NCI-H1105 (cell line): ENCODE measurements around the gene IFNA4.

ENCODE experiments used
- DNase-seq: peaks from one replicate; lab custom pipeline; 2025; lab: John Stamatoyannopoulos, UW

IFNA4 gene

DNA sequence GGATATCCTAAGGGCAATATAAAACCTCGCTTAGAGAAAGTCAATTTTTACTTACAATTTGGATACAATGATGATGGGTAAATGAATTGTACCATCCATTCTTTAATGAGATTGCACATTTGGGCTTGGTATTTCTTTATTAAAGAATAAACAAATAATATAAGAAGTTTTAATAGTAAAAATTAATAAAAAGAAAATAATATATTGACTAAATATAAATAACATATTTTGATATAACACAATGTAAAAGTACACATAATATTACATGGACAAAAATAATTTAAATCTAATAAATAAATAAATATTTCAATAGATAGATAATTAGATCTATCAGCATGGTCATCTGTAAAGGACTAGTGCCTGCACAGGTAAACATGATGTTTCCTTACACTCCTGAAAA, 21.9 kb downstream of the IFNA4 start:
- DNase-seq, result no peak

DNA sequence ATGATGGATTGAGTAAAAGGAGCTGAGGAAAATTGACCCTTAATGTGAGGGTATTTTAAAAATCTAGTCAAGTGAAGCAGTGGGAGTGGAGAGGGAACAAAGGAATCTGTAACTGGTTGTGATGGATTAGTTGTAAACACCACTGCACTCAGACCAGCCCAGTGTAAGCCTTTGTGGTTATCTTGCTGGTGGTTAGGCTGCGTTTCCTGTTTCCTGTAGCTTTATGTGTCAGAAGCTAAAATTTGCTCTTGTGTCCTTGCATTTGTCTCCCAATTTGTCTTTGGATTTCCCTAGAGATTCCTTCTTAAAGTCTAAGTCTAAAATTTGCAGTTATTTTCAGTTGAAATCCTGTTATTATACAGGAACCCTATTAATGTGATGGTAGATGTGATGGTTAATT, 27.2 kb downstream of the IFNA4 start:
- DNase-seq, result no peak

DNA sequence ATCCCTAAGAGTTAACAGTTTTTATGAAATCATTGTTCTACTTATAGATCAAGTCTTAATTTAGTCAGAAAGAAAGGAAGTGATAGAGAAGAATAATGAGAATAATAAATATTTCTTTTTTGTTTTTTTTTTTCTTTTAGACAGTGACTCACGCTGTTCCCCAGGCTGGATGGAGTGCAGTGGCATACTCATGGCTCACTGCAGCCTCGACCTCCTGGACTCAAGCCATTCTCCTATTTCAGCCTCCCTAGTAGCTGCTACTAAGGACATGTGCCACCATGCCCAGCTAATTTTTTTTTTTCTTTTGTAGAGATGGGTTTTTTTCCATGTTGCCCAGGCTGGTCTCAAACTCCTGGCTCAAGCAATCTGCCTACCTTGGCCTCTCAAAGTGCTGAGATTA, 31.9 kb downstream of the IFNA4 start:
- no peak for DNase-seq

DNA sequence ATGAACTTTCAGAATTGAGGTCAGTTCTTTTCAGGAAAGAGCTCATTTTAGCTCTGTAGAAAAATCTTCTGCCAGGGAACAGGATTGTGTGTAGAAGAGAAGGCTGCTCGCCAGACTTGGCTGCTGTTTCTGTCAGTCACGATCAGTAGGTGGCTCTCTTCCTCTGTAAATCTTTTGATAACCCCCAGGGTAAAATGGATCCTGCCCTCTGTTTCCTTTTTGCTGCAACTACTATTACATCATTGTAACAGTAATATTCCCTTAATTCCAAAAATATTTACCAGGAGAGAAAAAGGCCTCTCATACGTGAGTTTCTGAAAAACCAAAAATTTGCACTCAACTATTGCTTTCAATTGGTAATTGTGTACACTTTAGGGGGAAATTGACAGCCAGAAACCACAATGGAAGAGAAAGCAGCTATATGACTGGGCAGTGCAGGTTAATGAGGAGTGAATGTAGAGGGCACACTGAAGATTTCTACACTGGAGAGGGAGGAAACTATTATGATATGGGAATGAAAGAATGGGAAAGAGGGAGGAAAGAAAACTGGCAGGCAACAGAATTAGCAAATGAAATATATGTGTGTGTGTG, 33.3 kb downstream of the IFNA4 start:
- DNase-seq, result no peak

DNA sequence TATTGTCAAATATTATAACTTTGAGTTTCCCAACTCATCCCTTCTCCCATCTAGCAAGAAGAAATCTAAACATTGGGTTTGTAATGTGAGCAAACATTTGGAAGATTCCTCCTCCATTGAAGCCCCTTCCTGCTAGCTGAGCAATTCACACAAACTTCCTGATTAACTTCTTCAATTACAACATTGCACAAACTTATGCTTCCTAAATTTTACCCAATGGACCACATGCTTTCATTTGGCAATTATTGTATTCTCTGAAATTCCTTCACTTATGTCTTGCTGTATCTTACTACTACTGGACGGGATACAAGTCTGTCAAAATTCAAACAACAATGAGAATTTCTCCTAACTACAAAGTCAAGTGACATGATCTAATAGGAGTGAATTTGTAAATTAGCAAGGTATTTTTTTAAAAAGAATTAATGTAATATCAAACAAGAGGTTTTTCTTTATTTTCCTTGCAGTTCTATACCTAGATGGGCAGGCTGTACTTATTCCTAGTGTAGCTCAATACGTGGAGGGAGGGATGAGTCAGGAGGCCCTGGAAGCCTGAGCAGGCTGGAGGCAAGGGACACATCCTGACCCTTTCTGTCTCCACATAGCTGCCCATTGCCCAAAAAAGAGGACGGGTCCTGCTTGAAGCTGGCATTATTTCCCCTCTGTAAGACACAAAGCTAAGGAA, 33.9 kb downstream of the IFNA4 start:
- no peak for DNase-seq

DNA sequence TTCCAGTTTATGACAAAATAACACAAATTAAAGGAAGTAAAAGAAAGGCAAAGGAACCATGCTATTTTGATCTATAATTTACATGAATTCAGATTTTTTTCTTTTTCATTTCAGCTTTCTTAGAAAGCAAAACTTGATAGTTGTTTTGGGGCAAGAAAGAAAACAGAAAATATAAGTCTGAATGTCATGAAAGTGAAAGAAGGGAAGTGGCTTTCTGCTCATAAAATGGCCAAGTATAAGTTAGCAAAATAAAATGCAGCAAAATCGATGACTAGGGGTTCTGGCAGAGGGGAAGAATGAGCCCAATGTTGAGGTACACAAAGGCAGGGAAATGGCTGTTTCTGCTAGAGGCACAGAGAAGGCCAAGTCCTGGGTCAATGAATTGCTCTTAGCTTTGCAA, 42.8 kb downstream of the IFNA4 start:
- no peak for DNase-seq

DNA sequence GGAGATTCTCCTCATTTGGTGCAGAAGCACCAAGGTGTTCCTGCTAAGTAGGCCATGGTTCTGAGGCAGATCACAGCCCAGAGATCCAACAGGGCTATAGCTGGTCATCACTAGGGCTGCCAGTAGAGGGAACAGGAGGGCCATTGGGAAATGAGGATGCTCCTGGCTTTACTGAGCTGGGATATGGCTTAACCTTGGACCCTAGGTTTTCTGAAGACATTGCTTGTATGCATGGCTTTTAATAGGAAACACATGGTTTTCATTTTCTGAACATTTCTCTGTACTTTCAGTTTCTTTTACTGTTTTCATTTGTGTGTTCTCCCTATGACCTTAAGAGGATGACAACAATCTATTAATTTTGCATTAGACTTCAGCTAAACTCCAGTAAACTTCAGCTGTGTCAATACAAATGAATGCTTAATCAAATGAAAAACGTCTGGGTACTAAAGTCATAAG, 45.9 kb downstream of the IFNA4 start, which contains the start of gene IFNW1:
Gene IFNW1, minus strand, starts transcription at position 406 of the 456 bp plus-strand sequence. Its CDS starts 262 bp downstream, at position 144.
- DNase-seq, result no peak

DNA sequence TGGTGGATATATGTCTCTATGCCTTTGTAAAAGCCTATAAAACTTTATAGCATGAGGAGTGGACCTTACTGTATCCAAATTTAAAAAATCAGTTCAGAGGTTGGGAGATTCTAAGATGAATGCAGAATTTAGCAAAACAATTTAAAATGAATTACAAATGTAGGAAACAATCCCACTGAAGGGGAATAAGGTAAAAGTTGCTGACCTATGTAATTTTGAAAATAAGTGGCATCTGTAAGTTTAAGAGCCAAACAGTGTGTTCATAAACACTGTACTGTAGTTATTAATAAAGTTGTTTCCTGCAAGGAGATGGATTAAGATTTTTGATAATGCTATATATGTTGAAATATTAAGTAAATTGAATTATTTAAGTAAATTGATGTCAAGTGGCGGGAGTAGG, 50.4 kb downstream of the IFNA4 start:
- no peak for DNase-seq
